GM21390 (cell line): ENCODE measurements around the gene NTSR2.

ENCODE experiments used
- ATAC-seq: cut with Tn5 transposase; IDR thresholded peaks from one replicate; pipeline ENCODE4 v1.9.1; 2021; ENCODE audit not compliant: unreplicated experiment

The NTSR2 gene

DNA sequence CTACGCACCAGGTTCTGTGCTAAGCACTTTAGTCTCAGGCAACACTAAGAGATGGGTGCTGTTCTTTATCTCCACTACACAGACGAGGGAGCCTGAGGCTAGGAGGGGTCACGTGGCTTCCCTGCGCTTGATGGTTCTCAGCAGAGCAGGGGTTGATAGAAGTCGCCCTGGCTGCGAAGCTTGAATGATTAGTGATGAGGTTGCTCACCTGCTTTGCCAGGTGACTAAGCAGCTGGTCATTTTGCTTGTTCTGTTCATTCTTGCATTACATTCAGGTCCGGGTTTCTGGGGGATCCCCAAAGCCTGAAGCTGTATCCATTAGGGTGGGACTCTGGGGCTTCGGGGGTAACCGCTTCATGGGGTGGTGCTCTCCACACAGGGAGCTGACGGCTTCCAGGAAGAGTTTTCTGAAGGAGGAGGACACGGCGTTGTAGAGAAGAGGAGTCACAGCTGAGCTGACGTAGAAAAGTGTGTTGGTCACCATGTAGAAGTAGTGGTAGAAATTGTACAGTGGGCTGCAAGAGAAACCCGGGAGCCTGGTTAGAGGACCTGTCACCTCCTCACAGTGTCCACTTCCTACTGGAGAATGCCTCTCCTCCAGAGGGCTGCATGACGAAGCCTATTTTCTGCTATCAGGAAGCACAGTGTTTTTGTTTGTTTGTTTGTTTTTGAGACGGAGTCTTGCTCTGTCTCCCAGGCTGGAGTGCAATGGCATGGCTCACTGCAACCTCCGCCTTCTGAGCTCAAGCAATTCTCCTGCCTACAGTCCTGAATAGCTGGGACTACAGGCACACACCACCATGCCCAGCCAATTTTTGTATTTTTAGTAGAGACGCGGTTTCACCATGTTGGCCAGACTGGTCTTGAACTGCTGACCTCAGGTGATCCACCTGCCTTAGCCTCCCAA, 11.5 kb downstream of the NTSR2 start:
- no peak for ATAC-seq

DNA sequence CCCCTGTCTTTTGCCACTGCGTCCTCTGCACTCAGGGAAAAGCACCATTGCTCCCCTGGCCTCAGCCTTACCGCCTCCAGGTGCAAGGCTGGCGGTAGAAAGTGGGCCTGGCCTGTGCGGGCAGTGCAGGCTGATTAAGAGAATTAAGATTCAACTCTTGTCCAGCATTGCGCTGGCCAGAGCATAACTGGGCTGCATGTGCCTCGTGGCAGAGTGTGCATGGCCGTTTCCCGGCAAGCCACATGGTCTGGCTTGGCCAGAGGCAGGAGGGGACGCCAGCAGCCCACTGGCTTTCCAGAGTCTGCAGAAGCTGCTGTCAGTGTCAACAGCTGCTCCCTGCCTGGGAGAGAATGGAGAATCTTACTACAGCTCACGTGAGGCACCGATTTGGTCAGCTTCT, 12.3 kb downstream of the NTSR2 start:
- ATAC-seq: no peak

DNA sequence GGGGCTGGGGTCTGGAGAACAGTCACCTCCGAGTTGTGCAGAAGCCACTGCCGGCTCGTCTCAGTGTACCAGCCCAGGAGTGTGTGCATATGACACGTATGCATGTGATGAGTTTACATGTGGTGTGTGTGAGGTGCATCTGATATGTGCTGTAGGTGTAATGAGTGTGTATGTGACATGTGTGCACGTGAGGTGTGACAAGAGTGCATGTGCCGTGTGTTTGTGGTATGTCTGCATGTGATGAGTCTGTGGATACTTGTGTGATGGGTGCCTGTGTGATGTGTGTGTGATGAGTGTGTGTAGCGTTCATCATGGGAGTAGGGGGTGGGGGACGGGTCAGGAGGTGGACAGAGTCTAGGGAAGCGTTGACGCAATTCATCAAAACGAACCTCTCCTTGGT, 12.8 kb downstream of the NTSR2 start:
- no peak for ATAC-seq

DNA sequence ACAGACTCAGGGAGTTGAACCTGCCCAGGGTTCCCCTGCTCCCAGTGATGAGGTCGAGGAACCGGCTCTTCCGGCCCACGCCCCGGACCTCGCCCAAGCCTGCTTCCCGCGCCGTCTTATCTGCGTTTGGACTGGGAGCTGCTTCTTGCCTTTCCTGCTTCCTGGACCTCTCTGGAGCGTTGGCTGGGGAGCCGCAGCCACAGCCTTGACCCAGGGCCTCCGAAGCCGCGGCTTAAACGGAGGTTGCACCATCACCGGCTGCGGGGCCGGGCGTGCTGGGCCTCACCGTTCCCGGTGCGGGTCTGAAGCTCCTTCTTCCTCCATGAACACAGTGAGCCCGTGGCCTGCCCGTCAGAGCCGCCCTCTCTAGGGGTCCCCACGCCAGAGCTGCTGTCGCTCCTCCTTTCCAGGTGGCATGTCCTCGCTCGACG, 13.3 kb downstream of the NTSR2 start:
- no peak for ATAC-seq

DNA sequence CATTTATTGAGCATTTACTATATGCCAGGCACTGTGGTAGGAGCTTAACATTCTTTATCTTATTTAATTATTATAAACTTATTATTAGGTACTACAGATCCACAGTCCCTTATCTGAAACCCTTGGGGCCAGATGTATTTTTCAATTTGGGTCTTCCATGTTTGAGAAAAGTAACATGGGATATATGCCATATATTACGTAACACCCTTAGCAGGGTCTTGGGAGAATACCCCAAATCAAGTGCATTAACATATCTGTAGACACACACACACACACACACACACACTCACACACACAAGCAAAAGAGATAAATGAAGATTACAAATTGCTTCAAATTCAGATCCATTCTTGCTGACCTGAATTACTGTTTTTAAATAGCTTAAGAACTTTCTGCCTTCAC, 13.7 kb downstream of the NTSR2 start:
- no peak for ATAC-seq

DNA sequence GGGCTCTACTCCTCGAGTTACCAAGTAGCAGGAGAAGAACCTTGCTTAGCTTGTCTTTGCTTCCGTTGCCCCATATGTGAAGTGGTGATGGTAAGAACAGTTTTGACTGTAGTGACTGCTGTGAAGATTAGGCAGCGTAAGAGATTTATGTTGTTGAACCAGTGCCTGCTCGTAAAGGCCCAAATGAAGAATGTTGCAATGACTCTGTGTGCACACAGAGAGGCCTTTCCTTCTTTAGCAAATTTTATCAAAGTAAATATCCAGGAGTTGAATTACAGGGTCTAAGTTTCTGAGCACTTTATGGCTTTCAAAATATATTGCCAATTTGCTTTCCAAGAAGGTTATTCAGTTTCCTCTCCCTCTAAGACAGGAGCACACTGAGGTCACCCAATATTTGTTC, 14.5 kb downstream of the NTSR2 start:
- no peak for ATAC-seq

DNA sequence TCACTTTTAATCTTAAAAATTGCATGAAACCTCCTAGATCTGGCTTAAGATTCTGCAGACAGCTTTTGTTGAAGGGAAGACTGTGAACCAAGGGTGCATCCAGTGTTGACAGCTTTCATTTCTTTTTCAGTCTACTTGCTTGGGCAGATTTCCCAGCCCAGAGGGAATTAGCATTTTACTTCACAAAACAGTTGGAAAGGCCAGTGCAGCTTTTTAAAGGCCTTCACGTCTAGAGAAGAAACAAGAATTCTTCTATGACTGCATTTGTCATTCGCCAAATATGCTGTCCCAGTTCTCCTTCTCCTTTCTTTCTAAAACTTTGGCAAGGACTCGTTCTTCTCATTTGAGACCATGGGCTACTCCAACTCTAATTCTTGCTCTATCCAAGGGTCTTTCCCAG, 17.4 kb downstream of the NTSR2 start:
- no peak for ATAC-seq

DNA sequence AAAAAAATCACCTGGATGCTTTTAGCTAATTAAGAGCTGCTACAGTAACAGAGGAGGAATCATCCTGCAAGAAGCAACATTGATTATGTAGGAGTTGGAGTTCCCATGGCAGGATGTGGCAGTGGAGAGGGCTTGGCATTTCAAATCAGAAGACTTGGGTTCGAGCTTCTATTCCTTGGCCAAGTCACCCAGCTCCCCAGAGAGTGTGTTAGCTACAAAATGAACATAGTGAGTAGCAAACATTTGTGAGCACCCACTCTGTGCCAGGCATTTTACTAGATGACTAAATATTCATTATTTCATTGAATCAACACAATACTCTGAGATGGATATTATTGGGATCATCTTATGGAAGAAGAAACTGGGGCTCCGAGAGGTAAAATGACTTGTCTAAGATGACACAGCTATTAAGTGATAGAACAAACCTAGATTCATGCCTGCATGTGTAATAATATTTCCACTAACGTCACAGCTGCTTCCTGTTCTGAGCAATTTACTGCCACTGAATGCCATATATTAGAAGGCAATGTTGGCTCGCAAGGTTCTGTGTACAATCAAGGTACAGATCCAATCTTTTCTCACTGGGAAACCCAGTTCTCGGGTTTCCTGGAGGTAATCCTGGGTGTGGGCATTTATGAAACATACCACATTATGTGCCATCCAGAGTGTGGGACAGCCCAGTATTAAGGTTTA, 18.0 kb downstream of the NTSR2 start:
- ATAC-seq: no peak

DNA sequence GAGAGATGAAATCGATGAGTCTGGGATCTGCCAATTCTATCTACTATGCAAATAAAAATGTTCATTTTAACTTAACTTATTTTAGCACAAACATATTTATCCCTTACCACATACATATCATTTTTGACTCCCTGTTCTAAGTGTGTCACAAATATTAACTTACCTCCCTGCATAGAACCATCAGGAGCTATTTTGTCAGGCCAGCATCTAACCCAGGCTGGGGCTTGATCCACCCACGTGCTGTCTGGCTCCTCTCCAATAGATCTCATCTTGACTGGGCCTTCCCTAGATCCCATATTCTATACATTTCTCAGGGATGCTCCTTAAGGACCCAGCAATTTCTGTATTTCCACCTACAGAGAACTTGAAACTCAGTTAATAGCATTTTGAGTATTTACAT, 20.9 kb downstream of the NTSR2 start:
- ATAC-seq: no peak

DNA sequence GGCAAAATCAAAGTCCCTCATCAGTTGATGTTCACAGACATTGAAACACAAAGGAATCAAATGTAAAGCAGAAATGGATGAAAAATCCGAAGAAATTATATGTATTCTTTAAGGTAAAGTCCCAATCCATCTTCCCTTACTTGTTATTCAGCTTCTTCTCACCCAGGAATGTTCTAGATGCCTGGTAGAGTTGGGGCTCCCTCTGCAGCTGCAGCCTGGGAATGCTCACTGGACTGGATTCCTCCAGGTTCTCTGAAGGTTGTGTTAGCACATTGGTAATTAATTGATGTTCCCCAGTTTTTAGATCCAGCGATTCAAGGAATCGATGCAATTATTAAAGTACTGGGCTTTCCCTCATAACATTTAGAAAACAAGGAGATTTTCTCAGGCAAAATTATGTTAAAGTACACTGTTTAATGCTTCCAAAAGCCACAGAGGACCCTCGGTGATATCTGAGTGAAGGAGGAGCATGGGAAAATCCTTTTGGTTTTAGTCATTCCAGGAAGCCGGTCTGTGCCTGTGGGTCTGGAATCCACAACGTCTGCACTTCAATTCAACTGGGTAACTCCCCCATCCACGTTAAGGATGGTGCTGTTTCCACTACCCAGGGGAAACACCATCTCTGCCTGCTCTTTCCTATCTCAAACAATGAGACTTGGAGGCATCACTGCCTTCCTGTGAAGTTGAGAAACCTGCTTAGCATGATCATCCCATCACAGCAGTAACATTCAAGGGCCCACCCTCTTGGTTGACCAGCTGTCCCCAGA, 22.0 kb downstream of the NTSR2 start:
- ATAC-seq: no peak

DNA sequence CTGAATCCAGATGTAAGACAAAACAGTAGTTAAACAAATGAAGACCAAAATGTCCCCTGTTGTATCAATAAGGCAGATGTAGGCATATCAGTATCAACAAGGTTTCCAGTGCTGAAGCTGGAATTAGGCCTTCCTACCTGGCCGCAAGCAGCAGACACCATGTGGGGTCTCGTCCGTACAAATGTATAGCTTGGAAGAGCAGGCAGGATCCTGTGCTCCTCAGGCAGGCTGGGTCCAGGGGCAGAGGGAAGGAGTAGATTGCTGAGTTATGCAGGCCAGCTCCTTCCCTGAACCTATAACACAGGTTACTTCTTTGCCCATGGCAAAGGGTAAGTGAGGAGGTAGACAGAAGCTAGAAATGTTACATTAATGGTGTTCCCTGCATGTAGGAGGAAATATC, 23.5 kb downstream of the NTSR2 start:
- no peak for ATAC-seq

DNA sequence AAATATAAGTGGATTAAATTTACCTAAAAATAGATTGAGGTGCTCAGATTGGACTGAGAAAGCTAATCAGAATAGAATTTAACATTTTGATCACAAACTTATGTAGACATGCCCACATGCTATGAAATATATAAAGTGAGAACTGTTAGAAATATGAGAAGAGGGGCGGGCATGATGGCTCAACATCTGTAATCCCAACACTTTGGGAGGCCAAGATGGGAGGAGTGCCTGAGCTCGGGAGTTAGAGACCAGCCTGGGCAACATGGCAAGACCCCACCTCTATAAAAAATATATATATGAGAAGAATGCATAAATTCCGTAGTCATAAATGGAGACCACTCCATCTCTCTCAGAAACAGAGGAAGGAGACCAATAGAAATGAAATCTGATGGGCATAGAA, 25.7 kb downstream of the NTSR2 start:
- ATAC-seq: no peak

DNA sequence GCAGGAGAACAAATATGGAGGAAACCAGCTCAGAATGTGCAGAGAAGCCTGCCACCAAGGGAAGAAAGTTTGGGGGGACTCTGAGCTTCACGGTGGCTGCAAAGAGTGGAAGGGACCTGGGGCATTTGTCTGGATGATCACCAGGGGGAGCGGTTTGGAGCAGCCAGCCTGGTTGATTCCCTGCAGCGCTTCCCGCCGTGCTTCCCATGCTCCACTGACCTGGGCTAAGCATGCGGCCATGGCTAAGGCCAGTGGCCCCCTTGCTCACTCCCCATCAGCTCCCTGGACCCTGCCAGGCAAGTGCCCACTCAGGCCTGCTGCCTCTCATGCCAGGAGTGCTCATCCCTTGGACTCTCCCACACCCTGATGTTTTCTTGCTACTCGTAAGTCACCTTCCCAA, 27.0 kb downstream of the NTSR2 start:
- ATAC-seq: no peak

DNA sequence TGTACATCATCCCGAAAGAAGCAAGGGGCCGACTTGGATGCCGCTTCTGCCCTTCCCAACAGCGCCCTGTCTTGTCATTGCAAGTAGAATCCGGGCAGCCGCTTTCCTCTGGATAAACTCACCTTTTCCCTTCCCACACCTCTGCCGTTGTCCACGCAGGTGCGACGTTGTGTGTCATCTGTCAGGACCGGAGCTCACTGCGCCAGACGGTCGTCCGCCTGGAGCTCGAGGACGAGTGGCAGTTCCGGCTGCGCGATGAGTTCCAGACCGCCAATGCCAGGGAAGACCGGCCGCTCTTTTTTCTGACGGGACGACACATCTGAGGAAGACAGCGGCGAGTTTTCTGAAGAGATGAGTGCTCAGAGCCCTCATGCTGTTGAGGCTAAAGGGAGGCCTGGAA, 29.9 kb downstream of the NTSR2 start:
- no peak for ATAC-seq

DNA sequence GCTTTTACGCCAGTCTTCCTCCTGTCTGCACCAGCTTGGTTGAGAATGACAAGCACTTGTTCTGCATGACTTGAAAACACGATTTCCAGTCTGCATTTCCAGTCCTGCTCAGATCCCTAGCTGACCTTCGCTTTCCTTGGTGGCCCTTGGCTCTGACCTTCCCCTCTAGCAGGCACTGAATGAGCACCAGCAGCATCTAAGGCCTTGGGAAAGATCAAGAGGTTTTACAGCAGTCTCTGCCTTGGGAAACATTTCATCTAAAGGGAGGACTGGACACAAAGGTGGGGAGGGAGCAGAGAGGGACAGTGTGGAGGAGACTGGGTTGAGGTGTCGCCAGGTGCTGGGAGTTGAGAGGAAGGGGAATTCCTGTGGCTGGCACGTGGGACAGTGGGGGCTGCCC, 30.5 kb downstream of the NTSR2 start:
- no peak for ATAC-seq

DNA sequence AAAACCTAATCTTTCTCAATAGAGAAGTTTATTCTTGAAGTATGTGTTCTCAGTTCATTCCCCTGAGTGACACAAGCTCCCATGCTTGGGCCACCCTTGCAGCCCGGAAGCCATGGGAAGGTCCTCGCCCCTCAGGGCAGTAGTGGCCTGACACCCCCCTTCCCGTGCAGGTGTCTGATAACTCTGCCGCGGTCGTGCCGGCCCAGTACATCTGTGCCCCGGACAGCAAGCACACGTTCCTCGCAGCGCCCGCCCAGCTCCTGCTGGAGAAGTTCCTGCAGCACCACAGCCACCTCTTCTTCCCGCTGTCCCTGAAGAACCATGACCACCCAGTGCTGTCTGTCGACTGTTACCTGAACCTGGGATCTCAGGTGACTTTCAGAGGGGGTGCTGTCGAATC, 32.4 kb downstream of the NTSR2 start:
- no peak for ATAC-seq

DNA sequence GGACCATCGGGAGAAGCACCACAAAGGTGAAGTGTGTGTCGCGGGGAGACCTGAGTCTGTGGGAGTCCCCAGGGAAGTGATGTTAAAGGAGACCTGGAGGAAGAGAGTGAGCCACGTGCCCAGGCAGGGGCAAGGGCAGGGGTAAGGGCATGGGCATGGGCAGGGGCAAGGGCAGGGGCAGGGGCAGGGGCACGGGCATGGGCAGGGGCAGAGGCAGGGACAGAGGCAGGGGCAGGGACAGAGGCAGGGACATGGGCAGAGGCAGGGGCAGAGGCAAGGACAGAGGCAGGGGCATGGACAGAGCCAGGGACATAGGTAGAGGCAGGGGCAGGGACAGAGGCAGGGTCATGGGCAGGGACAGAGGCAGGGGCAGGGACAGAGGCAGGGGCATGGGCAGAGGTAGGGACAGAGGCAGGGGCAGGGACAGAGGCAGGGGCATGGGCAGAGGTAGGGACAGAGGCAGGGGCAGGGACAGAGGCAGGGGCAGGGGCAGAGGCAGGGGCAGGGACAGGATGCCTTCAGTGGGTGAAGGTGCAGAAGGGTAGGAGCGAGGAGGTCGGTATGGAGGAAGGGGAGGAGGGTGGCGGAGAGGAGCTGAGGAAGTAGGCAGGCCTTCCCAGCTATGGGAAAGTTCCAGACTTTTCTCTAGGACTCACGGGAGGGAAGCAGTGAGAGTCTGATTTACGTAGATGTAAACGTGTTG, 33.3 kb downstream of the NTSR2 start:
- no peak for ATAC-seq

DNA sequence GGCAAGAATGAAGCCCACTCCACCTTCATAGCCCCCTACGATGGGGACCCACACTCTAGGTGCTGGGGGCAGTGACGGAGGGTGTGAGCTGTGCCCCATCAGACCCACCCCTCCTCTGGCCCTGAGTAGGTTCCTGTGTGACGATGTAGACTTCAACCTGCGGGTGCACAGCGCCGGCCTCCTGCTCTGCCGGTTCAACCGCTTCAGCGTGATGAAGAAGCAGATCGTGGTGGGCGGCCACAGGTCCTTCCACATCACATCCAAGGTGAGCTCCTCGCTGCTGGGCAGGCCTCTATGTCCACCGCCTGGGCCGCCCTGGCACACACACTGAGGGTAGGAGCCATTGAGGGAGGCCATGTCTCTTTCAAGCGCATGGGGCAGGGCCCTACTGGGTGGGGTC, 34.9 kb downstream of the NTSR2 start:
- no peak for ATAC-seq

DNA sequence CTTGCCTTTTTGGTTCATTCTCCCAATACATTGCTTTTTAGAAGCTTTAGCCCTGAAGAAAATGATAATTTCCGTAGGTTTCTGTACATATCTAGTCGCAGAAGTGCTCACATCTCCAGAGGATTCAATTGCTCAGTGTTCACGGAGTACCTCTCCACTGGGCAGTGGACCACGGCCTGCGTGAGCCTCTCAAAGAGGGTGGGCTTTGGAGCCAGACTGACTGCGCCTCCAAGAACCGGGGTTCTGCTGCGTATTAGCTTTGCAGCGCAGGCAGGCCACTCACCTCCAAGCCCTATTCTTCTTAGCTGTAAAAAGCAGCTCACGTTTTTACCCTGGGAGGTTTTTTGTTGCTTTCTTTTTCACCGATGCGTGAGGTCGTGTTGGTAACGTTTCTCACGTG, 35.4 kb downstream of the NTSR2 start:
- ATAC-seq: no peak

DNA sequence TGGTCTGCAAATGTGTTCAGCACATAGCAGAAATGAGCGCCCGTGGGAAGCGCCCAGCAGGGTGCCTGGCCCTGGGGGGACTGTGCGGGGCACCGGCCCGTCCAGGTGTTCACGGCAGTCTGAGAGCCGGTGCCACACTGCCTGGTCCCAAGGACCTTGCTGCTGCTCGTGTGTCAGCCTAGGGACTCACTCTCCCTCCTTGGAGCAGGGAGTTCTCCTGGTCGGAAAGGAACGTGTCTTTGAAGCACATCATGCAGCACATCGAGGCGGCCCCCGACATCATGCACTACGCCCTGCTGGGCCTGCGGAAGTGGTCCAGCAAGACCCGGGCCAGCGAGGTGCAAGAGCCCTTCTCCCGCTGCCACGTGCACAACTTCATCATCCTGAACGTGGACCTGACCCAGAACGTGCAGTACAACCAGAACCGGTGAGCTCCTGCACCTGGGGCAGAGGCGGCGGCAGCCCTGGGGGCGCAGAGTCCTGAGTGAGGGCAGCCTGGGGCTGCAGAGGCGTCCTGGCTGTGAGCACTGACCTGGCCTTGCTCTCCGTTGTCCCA, 36.0 kb downstream of the NTSR2 start:
- no peak for ATAC-seq

DNA sequence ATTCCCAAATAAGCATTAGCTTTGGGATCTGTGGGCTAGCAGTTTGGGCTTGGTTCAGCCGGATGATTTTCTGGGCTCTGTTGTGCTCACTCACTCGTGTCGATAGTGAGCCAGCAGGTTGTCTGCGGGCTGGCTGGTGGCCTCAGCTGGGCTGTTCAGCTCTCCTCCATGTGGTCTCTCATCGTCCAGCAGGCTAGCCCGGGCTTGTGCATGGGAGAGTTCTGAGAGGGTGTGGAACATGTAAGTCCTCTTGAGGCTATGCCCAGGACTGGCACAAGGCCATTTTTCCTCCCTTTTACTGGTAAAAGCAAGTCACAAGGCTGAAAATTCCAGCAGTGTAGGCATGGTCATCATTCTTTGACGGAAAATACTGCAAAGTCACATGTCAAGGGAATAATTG, 38.5 kb downstream of the NTSR2 start:
- no peak for ATAC-seq
